Ishikawa (cell line): ENCODE measurements around the gene SPECC1.

Source experiments
- CEBPB ChIP-seq: IDR thresholded peaks from 2 replicates; pipeline ENCODE4 v1.6.1; 2012
- CREB1 ChIP-seq: IDR thresholded peaks from 2 replicates; pipeline ENCODE4 v1.6.1; 2012; ENCODE audit warnings: low read depth
- EGR1 ChIP-seq: IDR thresholded peaks from 2 replicates; pipeline ENCODE4 v1.6.1; 2012
- EP300 ChIP-seq: IDR thresholded peaks from 2 replicates; pipeline ENCODE4 v1.6.1; 2012; ENCODE audit warnings: borderline replicate concordance
- FOXM1 ChIP-seq: IDR thresholded peaks from 2 replicates; pipeline ENCODE4 v1.6.1; 2012; ENCODE audit warnings: low read depth, borderline replicate concordance
- NFIC ChIP-seq: IDR thresholded peaks from 2 replicates; pipeline ENCODE4 v1.6.1; 2012
- RAD21 ChIP-seq: IDR thresholded peaks from 2 replicates; pipeline ENCODE4 v1.6.1; 2012; ENCODE audit warnings: low read depth
- TAF1 ChIP-seq: IDR thresholded peaks from 2 replicates; pipeline ENCODE4 v1.6.1; 2012; ENCODE audit warnings: low read depth, mild to moderate bottlenecking
- TCF12 ChIP-seq: IDR thresholded peaks from 2 replicates; pipeline ENCODE4 v1.6.1; 2012; ENCODE audit warnings: low read depth
- TEAD4 ChIP-seq: IDR thresholded peaks from 2 replicates; pipeline ENCODE4 v1.6.1; 2012
- YY1 ChIP-seq: IDR thresholded peaks from 2 replicates; pipeline ENCODE4 v1.6.1; 2012; ENCODE audit warnings: low read depth
- ZBTB7A ChIP-seq: IDR thresholded peaks from 2 replicates; pipeline ENCODE4 v1.6.1; 2012; ENCODE audit warnings: low read depth
- TF ChIP-seq, protein P1 (sequence below): IDR thresholded peaks from 2 replicates; pipeline ENCODE4 v1.6.1; 2012
- TF ChIP-seq, protein P2 (sequence below): IDR thresholded peaks from 2 replicates; pipeline ENCODE4 v1.6.1; 2012
- TF ChIP-seq, protein P3 (sequence below): IDR thresholded peaks from 2 replicates; pipeline ENCODE4 v1.6.1; 2012; ENCODE audit warnings: low read depth, mild to moderate bottlenecking

The SPECC1 gene

DNA sequence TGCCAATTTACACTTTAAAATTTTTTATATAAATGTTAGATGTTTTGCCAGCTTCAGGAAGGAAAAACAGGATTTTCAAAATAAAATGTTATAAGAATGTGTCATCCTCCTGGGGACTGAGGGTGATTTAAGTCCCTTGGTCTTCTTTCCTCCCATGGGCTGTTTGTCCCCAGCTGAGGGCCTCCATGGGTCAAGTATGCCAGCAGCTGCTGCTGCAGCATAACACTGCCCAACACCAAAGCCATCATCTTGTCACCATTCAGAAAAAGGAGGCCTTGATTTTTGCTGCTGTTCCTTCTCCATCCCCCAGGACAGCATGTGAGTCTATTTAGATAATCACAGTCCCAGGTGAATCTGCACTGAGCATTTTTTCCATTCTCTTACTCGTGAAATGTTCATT, 269.6 kb downstream of the SPECC1 start:
- no peak for TF ChIP-seq NFIC
- TF ChIP-seq CREB1 = no peak
- TF ChIP-seq TAF1 = no peak
- TF ChIP-seq EGR1 = no peak
- no peak for TF ChIP-seq TCF12
- TF ChIP-seq ZBTB7A = no peak
- TF ChIP-seq EP300 = no peak
- no peak for TF ChIP-seq FOXM1
- TF ChIP-seq, protein P1, sequence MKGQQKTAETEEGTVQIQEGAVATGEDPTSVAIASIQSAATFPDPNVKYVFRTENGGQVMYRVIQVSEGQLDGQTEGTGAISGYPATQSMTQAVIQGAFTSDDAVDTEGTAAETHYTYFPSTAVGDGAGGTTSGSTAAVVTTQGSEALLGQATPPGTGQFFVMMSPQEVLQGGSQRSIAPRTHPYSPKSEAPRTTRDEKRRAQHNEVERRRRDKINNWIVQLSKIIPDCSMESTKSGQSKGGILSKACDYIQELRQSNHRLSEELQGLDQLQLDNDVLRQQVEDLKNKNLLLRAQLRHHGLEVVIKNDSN = no peak
- no peak for TF ChIP-seq TEAD4
- no peak for TF ChIP-seq YY1
- TF ChIP-seq RAD21 = no peak
- TF ChIP-seq, protein P2, sequence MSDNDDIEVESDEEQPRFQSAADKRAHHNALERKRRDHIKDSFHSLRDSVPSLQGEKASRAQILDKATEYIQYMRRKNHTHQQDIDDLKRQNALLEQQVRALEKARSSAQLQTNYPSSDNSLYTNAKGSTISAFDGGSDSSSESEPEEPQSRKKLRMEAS = no peak
- no peak for TF ChIP-seq CEBPB
- TF ChIP-seq, protein P3, sequence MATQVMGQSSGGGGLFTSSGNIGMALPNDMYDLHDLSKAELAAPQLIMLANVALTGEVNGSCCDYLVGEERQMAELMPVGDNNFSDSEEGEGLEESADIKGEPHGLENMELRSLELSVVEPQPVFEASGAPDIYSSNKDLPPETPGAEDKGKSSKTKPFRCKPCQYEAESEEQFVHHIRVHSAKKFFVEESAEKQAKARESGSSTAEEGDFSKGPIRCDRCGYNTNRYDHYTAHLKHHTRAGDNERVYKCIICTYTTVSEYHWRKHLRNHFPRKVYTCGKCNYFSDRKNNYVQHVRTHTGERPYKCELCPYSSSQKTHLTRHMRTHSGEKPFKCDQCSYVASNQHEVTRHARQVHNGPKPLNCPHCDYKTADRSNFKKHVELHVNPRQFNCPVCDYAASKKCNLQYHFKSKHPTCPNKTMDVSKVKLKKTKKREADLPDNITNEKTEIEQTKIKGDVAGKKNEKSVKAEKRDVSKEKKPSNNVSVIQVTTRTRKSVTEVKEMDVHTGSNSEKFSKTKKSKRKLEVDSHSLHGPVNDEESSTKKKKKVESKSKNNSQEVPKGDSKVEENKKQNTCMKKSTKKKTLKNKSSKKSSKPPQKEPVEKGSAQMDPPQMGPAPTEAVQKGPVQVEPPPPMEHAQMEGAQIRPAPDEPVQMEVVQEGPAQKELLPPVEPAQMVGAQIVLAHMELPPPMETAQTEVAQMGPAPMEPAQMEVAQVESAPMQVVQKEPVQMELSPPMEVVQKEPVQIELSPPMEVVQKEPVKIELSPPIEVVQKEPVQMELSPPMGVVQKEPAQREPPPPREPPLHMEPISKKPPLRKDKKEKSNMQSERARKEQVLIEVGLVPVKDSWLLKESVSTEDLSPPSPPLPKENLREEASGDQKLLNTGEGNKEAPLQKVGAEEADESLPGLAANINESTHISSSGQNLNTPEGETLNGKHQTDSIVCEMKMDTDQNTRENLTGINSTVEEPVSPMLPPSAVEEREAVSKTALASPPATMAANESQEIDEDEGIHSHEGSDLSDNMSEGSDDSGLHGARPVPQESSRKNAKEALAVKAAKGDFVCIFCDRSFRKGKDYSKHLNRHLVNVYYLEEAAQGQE = no peak

DNA sequence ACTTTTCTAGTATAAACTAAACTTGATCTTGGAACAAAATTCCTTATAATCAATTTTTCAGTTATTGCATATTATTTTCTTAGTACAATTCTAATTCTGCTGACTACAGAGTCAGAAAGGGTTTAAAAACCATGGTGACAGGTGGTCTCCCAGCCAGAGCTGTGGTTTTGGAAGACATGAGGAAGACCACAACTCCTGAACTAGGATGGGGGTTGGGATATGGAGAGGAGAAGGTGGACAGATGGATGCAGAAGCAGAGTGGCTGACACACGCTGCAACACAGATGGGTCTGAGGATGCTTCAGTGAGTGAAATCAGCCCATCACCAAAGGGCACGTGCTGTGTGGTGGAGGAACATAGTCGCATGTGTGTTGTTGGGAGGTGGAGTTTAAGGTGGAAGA, 270.5 kb downstream of the SPECC1 start:
- TF ChIP-seq, protein P1 = no peak
- no peak for TF ChIP-seq CEBPB
- TF ChIP-seq, protein P2 = no peak
- no peak for TF ChIP-seq TCF12
- TF ChIP-seq TEAD4 = no peak
- TF ChIP-seq CREB1 = no peak
- no peak for TF ChIP-seq EGR1
- no peak for TF ChIP-seq TAF1

DNA sequence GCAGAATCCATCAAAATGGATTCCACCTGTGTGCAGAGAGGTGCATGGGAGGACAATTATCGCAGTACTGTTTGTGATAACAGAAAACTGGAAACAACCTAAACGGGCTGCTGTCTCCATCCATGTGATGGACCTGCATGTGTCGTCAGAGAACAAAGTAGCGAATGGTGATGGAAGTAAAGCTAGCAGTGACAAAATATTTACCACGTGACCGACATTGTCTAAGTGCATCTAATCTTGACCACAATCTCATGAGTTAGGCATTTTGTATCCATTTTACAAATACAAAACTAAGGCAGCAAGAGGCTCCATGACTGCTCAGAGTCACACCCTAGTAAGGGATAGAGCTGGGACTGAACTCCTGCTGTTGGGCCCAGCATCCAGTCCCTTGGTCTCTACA, 270.9 kb downstream of the SPECC1 start:
- TF ChIP-seq CEBPB (no peak), FOXM1 (no peak), TEAD4 (no peak), CREB1 (no peak), TCF12 (no peak), EGR1 (no peak), TAF1 (no peak), YY1 (no peak), NFIC (no peak), RAD21 (no peak), ZBTB7A (no peak), EP300 (no peak)
- TF ChIP-seq, protein P1 = no peak
- TF ChIP-seq, protein P3 = no peak
- TF ChIP-seq, protein P2 = no peak

DNA sequence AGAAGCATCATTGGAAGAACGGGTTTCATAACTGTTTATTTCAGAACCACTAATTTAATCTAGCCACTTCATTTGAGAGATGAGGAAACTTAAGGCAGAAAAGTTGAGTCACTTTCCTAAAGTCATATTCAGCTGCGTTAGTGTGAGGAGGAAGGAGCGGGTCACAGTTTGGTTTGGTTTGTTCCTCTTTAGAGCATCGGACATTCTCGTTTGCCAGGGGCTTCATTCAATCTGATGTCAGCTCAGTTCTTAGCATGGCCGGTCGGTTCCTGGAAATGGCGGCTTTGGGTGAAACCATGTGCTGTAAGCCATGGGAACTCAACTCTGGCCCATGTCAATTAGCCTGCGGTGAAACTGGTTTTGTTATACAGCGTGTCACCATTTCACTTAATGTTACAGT, 271.7 kb downstream of the SPECC1 start:
- TF ChIP-seq CREB1 = no peak
- TF ChIP-seq EP300 = no peak
- no peak for TF ChIP-seq RAD21
- TF ChIP-seq ZBTB7A = no peak
- TF ChIP-seq TAF1 = no peak
- no peak for TF ChIP-seq EGR1
- TF ChIP-seq, protein P3 = no peak
- TF ChIP-seq CEBPB = no peak
- no peak for TF ChIP-seq TCF12
